ENCODE results near the gene TBC1D22A. TPM values are rescaled to one million over a fixed set of nuclear protein-coding genes. Genes with fewer than 3 reads are reported as not detected.

The TBC1D22A gene
- total and polyA plus RNA-seq, 2 donors (not counting 3 experiments of a cell fraction or from before 2014, with no cell fraction given) = 26.1 to 32.4 TPM

GRCh38 chr22:46849101-46849500 lies 86.7 kb downstream of the TBC1D22A start:
- Histone ChIP-seq H3K4me2 (ENCODE audit: insufficient read depth, low read length) (no peak overlapping the region), H3K9me3 (replicated peaks; ENCODE audit: control insufficient read depth, insufficient read depth, low read length) (no peaks in the 10 kb centered on the region), H3K9me1 (replicated peaks; ENCODE audit: control insufficient read depth, extremely low read depth, insufficient read depth, low read length) (no peaks in the 10 kb centered on the region), H2AFZ (ENCODE audit: low read depth, low read length) (no peak overlapping the region), H4K20me1 (replicated peaks; ENCODE audit: control insufficient read depth, extremely low read depth, insufficient read depth, low read length) (no peaks in the 10 kb centered on the region), H3K4me3 (replicated peaks in 1 of 3; ENCODE audit: insufficient read depth in 1 of 3, low read depth in 1 of 3, low read length in 3 of 3) (no peak overlapping the region), H3K9ac (replicated peaks; ENCODE audit: extremely low read depth, insufficient read depth, low read length) (no peak overlapping the region), H3K27me3 (ENCODE audit: control insufficient read depth in 2 of 2, insufficient read depth in 2 of 2, low read length in 2 of 2) (no peaks in the 10 kb centered on the region), H3K36me3 (ENCODE audit: control insufficient read depth in 2 of 2, extremely low read depth in 1 of 2, insufficient read depth in 2 of 2, low read length in 2 of 2) (peaks cover 0 to 3% of the 10 kb centered on the region in 2 experiments), H3K4me1 (ENCODE audit: control insufficient read depth, extremely low read depth, insufficient read depth, low read length) (peaks cover 22% of the 10 kb centered on the region), H3K27ac (ENCODE audit: insufficient read depth, low read depth, low read length) (no peak overlapping the region), H3K79me2 (ENCODE audit: control insufficient read depth, insufficient read depth, low read length) (peaks cover 4% of the 10 kb centered on the region)
- BruUV-seq (replicated peaks) = no TSS peak
- intact Hi-C loops (cut with micrococcal nuclease) (loop anchor here (5.0 kb wide), 2 partner anchors 93 to 148 kb away; no protein-coding TSS in a partner anchor), dilution Hi-C loops (cut with MboI; ENCODE audit: extremely low pct_ligation_motif_present, low sequenced_read_pairs) (no loop called here)
- DNase-seq (ENCODE audit: low read depth, low spot score) = no peak
- no peak for FAIRE-seq
- ChIA-PET POLR2A (no interaction called here), CTCF (no interaction called here)
- TF ChIP-seq MYC (IDR thresholded peaks at IDR 0.05; ENCODE audit: low read depth, low read length) = no peak
- TF ChIP-seq POLR2A (IDR thresholded peaks at IDR 0.05; ENCODE audit: low read depth, low read length) = no peak
- TF ChIP-seq POLR2AphosphoS5 (IDR thresholded peaks at IDR 0.05; ENCODE audit: insufficient read depth, low read depth, low read length) = no peak
- TF ChIP-seq, protein P1, sequence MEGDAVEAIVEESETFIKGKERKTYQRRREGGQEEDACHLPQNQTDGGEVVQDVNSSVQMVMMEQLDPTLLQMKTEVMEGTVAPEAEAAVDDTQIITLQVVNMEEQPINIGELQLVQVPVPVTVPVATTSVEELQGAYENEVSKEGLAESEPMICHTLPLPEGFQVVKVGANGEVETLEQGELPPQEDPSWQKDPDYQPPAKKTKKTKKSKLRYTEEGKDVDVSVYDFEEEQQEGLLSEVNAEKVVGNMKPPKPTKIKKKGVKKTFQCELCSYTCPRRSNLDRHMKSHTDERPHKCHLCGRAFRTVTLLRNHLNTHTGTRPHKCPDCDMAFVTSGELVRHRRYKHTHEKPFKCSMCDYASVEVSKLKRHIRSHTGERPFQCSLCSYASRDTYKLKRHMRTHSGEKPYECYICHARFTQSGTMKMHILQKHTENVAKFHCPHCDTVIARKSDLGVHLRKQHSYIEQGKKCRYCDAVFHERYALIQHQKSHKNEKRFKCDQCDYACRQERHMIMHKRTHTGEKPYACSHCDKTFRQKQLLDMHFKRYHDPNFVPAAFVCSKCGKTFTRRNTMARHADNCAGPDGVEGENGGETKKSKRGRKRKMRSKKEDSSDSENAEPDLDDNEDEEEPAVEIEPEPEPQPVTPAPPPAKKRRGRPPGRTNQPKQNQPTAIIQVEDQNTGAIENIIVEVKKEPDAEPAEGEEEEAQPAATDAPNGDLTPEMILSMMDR (IDR thresholded peaks at IDR 0.05; ENCODE audit: extremely low read depth in 1 of 2, insufficient read depth in 1 of 2, low read depth in 1 of 2, low read length in 2 of 2) = no peak
- no peak for TF ChIP-seq JUN (IDR thresholded peaks at IDR 0.05; ENCODE audit: borderline replicate concordance, insufficient read depth, insufficient read length, low read depth)
- TF ChIP-seq, protein P2, sequence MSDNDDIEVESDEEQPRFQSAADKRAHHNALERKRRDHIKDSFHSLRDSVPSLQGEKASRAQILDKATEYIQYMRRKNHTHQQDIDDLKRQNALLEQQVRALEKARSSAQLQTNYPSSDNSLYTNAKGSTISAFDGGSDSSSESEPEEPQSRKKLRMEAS (IDR thresholded peaks at IDR 0.05; ENCODE audit: insufficient read depth, insufficient read length) = no peak
- TF ChIP-seq EZH2 (IDR thresholded peaks at IDR 0.05; ENCODE audit: borderline replicate concordance, low read depth, low read length, severe bottlenecking) = no peak
- TF ChIP-seq GATA2 (IDR thresholded peaks at IDR 0.05; ENCODE audit: insufficient read depth, insufficient read length, low read depth, low read length) = no peak
